Cardiac septum (tissue), 1 donor: ENCODE measurements around the gene ACAD11. TPM values are rescaled to one million over a fixed set of nuclear protein-coding genes. Genes with fewer than 3 reads are reported as not detected.
"Not testable (repeated sequence)": the region's sequence is repeated elsewhere in the genome, so short reads cannot be mapped to it uniquely, and the experiment has no call there.

Experiments used
- DNase-seq: peaks from one replicate; pipeline ENCODE4 v3.0.0-alpha.2; 2020; ENCODE audit warnings: low spot score
- intact Hi-C: fragments of 100-400 bp; cut with DNase I; formaldehyde crosslinking; loops from one replicate; pipeline ENCODE4 v1.14.0; 2022
- total RNA-seq: library from RNA; stranded (reverse); fragmentation: NEBNext Ultra II Directional; extraction: Animal tissue kit (Norgen Biotek cat#: 25700); gene quantifications from one replicate; pipeline ENCODE4 v1.2.1, GENCODE V29; 2021
- donor health status: DM: no; HTN: no; CAD: no.

The ACAD11 gene
- total RNA-seq, 1 donor from 2014 or later, result 26.2 TPM

DNA sequence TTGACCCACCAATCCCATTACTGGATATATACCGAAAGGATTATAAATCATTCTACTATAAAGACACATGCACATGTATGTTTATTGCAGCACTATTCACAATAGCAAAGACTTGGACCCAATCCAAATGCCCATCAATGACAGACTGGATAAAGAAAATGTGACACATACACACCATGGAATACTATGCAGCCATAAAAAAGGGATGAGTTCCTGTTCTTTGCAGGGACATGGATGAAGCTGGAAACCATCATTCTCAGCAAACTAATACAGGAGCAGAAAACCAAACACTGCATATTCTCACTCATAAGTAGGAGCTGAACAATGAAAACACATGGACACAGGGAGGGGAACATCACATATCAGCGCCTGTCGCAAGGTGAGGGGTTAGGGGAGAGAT is 44.3 kb downstream of the ACAD11 start:
- DNase-seq, intact Hi-C loops: not testable (repeated sequence)

GRCh38 chr3:132606620-132607019 is 53.0 kb downstream of the ACAD11 start:
- intact Hi-C loops, DNase-seq: not testable (repeated sequence)

DNA sequence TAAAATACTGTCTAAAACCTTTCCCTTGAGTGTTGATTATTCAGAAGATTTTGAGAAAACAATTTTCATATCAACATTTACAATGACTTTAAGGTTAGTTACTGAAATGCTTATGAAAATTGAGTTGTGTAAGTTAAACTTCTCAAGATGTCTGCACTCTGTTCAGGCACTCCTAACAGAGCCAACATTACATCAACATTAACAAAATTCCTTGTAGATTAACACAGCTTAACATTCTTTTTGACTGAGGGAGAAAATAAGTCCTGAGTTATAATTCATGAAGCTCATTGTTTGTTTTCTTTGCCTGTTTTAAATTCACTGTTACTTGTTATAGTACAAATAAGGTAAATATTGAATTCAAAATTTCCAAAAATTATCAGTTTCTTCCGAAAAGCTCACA is 53.5 kb downstream of the ACAD11 start:
- DNase-seq, result no peak
- intact Hi-C loops, result no loop called here

GRCh38 chr3:132605374-132605792 is 54.2 kb downstream of the ACAD11 start:
- no peak for DNase-seq
- intact Hi-C loops, result no loop called here

DNA sequence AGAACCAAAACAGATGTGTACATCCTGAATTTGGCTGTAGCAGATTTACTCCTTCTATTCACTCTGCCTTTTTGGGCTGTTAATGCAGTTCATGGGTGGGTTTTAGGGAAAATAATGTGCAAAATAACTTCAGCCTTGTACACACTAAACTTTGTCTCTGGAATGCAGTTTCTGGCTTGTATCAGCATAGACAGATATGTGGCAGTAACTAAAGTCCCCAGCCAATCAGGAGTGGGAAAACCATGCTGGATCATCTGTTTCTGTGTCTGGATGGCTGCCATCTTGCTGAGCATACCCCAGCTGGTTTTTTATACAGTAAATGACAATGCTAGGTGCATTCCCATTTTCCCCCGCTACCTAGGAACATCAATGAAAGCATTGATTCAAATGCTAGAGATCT is 59.0 kb downstream of the ACAD11 start:
- DNase-seq, intact Hi-C loops: not testable (repeated sequence)

DNA sequence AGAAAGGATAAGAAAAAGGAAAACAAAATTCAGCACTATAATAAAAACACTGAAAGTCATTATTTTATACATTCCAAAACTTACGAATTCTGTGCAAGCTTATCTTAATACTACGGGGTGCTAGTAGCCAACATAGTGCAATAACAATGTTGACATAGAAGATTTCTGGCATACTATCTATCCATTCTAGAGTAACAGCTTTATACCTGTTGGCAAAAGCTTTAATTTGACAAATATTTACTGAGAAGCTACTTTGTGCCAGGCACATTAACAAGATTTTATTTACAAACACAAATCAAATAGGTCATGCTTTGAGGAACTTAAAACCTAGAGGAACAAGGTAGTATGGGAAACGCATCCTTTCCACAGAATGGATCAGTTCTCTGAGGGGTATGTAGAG is 61.4 kb downstream of the ACAD11 start:
- intact Hi-C loops, result no loop called here
- no peak for DNase-seq

DNA sequence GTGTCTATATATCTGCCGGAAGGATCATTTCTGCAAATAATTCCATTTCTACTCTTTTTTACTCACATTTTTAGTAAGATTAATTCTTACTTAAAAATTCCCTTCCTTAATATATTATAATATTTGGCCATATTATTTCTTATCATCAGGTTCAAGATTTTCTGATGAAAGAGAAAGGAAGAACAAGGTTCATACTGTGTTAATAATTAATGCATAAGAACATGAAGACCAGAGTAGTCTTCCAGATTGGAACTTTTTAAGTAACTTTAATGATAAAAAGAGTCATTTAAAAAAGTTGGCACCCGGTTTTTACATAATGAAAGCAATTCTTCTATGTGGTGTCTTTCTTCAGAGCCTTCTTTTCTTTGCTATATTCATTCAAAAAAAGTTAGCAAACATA is 61.9 kb downstream of the ACAD11 start:
- intact Hi-C loops, result no loop called here
- no peak for DNase-seq

DNA sequence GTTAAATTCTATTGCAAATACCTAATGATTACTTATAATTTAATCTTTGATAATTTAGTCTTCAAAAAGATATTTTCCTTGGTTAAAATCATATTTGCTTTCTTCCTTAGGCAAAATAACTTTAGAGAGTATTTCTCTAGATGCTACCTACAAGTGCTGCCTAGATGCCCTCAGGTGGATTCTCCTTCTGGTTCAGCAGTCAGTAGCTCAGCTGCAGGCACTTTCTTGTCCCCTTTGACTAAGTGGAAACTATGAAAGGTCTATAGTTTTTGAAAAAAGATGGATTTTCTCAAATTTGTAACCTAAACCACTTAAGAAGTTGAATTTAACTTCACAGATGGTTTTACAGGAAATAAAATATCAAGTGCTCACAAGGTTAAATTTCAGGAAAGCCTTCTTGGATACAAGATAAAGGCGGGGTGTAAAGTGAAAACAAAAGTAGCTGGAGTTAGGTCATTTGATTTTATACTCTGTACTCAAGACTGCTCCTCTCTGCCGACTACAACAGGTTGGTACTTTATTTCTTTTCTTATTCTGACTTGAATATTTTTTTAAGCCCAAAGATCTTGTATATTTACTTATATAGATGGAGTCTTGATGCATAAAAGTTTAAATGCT is 62.7 kb downstream of the ACAD11 start, which contains the start of gene ACKR4:
Gene ACKR4, plus strand, starts transcription at position 455 of the 618 bp plus-strand sequence. CDS start 3,128 bp downstream, outside the sequence.
- intact Hi-C loops, result no loop called here
- DNase-seq, result no peak

DNA sequence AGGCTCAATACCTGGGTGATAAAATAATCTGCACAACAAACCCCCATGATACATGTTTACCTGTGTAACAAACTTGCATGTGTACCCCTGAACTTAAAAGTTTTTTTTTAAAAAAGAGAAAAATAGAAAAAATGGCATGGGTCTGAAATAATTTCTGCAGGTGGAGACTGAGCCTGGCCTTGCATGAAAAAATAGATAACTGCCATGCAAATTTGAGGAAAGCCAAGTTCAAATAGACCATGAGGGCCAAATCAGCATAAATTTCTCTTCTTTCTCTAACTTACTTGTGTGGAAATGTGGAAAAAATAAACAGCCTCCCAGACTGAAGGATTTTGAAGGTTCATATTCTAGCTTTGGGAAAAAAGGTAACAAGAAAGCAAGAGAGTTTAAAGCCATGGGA is 63.3 kb downstream of the ACAD11 start:
- intact Hi-C loops, result no loop called here
- DNase-seq, result no peak

- intact Hi-C loops, result no loop called here
- DNase-seq, result no peak
Observed at GRCh38 chr3:132595014-132595413, 64.6 kb downstream of the ACAD11 start.

- intact Hi-C loops, result no loop called here
- no peak for DNase-seq
Observed at GRCh38 chr3:132594498-132594897, 65.1 kb downstream of the ACAD11 start.

GRCh38 chr3:132593947-132594323 is 65.7 kb downstream of the ACAD11 start:
- no peak for DNase-seq
- intact Hi-C loops, result no loop called here

DNA sequence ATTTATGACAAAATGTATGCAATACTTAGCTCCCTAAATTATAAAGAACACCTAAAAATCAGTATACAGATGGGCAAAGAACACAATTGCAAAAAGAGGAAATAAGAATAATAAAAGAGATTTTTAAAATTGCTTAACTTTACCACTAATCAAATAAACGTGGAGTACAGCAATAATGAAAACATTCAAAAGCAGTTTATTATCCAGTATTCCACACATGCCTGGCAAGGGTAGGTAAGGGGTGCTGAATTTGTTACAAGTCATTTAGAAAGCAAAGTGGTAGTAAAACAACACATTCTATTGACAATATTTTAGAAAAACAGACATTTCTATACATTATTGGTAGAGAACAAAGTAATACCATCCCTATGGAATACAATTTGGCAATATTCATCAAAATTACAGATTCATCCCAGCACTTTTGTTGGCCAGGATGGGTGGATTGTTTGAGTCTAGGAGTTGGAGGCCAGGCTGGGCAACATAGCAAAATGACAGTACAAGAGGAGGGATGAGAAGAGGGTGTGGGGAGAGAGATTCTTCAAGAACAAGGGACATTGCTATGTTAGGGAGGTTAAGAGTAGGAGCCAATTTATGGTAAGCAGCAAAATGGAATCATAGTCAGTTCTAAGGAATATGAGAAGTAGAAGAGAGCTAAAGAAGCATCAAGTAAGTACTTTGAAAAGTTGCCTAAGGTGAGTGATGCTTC is 66.2 kb downstream of the ACAD11 start:
- DNase-seq, result no peak
- intact Hi-C loops, result no loop called here

DNA sequence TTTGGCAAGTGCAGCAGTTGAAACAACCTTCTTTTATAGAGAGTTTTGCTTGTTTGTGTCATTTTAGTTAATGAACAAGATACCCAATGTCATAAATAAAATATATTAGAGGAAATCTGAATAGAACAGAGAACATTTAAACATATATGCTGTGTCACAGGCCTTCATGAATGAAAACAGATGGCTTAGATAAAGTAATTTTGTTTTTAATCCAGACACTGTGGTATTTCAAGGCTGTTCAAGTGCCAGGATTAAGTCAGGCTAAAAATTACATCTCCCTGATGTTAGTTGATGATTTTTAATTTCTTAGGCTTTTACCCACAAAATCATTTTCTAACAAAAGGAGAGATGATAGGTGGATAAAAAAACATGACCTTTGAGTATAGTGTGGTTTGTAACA is 67.4 kb downstream of the ACAD11 start:
- intact Hi-C loops, result no loop called here
- no peak for DNase-seq

DNA sequence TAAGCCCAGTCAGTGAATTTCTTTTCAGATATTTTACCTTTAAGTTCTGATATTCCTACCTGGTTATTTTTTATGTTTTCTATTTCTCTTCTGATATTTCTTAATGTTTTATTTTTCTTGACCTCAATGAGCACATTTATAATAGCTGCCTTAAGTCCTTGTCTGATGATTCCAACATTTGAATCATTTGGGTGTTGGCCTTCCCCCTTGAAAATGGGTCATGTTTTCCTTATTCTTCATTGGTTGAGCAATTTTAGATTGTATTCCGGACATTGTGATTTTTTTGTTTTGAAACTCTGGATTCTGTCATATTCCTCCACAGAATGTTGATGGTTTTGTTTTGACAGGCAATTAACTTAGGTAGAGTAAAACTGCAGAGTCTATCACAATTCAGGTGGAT is 72.2 kb downstream of the ACAD11 start:
- DNase-seq, result no peak
- intact Hi-C loops, result no loop called here

- DNase-seq, result no peak
- intact Hi-C loops, result no loop called here
Observed at GRCh38 chr3:132573797-132574211, 85.8 kb downstream of the ACAD11 start.

GRCh38 chr3:132570016-132570415 is 89.6 kb downstream of the ACAD11 start:
- intact Hi-C loops, result no loop called here
- no peak for DNase-seq

GRCh38 chr3:132569580-132569979 is 90.0 kb downstream of the ACAD11 start:
- DNase-seq, result no peak
- intact Hi-C loops, result no loop called here

DNA sequence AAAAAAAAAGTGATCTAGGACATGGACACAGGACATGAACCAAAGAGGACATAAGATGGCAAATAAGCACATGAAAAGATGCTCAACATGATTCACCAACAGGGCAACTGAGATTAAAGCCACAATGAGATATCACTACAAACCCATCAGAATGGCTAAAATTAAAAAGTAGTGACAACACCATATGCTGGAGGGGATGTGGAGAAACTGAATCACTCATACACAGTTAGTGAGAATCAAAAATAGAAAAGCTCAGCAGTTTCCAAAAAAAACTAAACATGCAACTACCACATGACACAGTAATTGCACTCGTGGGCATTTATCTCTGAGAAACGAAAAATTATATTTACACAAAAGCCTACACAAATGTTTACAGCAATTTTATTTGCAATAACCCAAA is 90.5 kb downstream of the ACAD11 start:
- no peak for DNase-seq
- intact Hi-C loops, result no loop called here

- DNase-seq, result no peak
- intact Hi-C loops, result no loop called here
Observed at GRCh38 chr3:132568422-132568821, 91.2 kb downstream of the ACAD11 start.

DNA sequence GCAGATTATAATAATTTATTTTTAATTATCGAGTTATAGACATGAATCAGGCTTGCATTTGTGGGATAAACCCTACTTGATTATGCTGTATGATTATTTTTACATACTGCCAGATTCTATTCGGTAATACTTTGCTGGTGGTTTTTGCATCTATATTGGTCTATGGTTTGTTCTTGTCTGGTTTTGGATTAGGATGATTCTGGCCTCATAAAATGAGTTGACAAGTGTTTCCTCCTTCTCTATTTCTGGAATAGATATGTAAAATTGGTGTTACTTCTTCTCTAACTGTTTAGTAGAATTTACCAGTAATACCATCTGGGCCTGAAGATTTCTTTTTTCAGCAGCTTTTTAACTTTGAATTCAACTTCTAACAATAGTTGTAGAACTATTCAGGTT is 95.5 kb downstream of the ACAD11 start:
- intact Hi-C loops, result no loop called here
- no peak for DNase-seq
